HG03432 (cell line): ENCODE data around the gene TBCCD1.
"Not testable (repeated sequence)": the region's sequence is repeated elsewhere in the genome, so short reads cannot be mapped to it uniquely, and the experiment has no call there.

Experiments
- ATAC-seq: cut with Tn5 transposase; IDR thresholded peaks from one replicate; pipeline ENCODE4 v1.9.1; 2021; ENCODE audit warnings: mild to moderate bottlenecking, moderate library complexity; ENCODE audit not compliant: unreplicated experiment

The TBCCD1 gene

GRCh38 chr3:186520957-186521842 is 45.9 kb downstream of the TBCCD1 start:
- ATAC-seq: peak; percentile 69

- no peak for ATAC-seq
These were observed 46.7 kb downstream of the TBCCD1 start for GRCh38 chr3:186520431-186520830.

GRCh38 chr3:186519021-186519658 is 48.0 kb downstream of the TBCCD1 start:
- ATAC-seq: peak; percentile 54

GRCh38 chr3:186517218-186517617 is 49.9 kb downstream of the TBCCD1 start:
- ATAC-seq: no peak

GRCh38 chr3:186516646-186517045 is 50.5 kb downstream of the TBCCD1 start:
- no peak for ATAC-seq

- no peak for ATAC-seq
These were observed 52.0 kb downstream of the TBCCD1 start for GRCh38 chr3:186515125-186515524.

- ATAC-seq: no peak
These were observed 52.7 kb downstream of the TBCCD1 start for GRCh38 chr3:186514296-186515002.

GRCh38 chr3:186513386-186513785 is 53.8 kb downstream of the TBCCD1 start:
- ATAC-seq: no peak

GRCh38 chr3:186512570-186513302 is 54.4 kb downstream of the TBCCD1 start:
- ATAC-seq: no peak

- no peak for ATAC-seq
These were observed 55.4 kb downstream of the TBCCD1 start for GRCh38 chr3:186511702-186512101.

- ATAC-seq: peak; percentile 73
These were observed 55.9 kb downstream of the TBCCD1 start for GRCh38 chr3:186511245-186511644.

GRCh38 chr3:186510374-186511079 is 56.6 kb downstream of the TBCCD1 start:
- peak; percentile 43 for ATAC-seq

- ATAC-seq: no peak
These were observed 57.7 kb downstream of the TBCCD1 start for GRCh38 chr3:186509423-186509822.

- no peak for ATAC-seq
These were observed 60.3 kb downstream of the TBCCD1 start for GRCh38 chr3:186506857-186507256.

- ATAC-seq: no peak
These were observed 60.9 kb downstream of the TBCCD1 start for GRCh38 chr3:186506191-186506739.

GRCh38 chr3:186502966-186503712 is 64.0 kb downstream of the TBCCD1 start:
- ATAC-seq: no peak

GRCh38 chr3:186502138-186502948 is 64.8 kb downstream of the TBCCD1 start:
- ATAC-seq: no peak

- not testable (repeated sequence) for ATAC-seq
These were observed 67.2 kb downstream of the TBCCD1 start for GRCh38 chr3:186499949-186500348.
